ENCODE data around the gene GNG4.

GRCh38 chr1:235571482-235571881 is 78.1 kb downstream of the GNG4 start:
- TF ChIP-seq POLR2A (IDR thresholded peaks at IDR 0.05; ENCODE audit: low read depth, low read length) (no peak), POLR2AphosphoS5 (IDR thresholded peaks at IDR 0.05; ENCODE audit: low read depth, low read length) (no peak), TAF1 (IDR thresholded peaks at IDR 0.05; ENCODE audit: low read depth, low read length) (no peak)
